ENCODE data around the gene ARID1B.

DNA sequence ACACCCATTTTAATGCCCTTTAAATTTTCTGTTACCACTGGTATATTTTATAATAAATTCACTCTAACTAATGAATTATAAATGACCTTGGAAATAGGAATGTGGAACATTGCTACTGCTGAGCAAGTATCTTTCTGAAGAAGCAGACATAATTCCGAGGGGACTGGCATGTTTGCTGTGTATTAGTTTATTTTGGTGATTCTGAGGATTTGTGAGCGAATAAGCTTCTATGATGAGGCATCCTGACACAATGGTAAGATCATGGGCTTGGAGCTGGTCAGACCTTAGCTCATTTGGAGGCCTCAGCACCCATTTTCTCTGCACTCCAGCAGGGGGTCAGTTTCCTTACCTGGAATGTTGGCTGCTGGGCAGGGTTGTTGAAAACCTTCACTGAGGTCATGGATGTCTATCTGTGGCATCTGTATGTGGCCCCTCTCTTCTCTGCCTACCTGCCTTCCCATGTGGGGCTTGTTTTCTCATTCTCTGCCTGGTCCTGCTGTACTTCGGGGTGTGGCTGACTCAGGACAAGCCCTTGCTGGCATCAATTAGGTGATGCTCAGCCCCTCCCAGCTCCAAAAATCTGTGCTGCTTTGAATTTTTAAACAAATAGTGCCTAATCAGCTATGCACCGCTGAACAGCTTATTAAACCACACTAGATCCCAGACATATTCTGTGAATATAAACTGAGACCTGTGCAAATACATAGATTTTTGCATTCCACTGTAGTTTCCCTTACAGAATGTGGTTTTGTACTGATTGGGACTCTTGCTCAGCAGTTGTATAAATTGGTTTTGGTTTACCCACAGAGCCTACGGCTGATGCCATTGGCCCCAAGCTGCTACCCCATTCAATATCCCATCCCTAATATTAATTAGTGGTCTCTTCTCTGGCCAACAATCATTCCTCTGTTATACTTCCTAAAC, 10.7 kb downstream of the ARID1B start:
- TF ChIP-seq, protein P1, sequence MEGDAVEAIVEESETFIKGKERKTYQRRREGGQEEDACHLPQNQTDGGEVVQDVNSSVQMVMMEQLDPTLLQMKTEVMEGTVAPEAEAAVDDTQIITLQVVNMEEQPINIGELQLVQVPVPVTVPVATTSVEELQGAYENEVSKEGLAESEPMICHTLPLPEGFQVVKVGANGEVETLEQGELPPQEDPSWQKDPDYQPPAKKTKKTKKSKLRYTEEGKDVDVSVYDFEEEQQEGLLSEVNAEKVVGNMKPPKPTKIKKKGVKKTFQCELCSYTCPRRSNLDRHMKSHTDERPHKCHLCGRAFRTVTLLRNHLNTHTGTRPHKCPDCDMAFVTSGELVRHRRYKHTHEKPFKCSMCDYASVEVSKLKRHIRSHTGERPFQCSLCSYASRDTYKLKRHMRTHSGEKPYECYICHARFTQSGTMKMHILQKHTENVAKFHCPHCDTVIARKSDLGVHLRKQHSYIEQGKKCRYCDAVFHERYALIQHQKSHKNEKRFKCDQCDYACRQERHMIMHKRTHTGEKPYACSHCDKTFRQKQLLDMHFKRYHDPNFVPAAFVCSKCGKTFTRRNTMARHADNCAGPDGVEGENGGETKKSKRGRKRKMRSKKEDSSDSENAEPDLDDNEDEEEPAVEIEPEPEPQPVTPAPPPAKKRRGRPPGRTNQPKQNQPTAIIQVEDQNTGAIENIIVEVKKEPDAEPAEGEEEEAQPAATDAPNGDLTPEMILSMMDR (conservative IDR thresholded peaks at IDR 0.05), result no peak
- TF ChIP-seq EZH2 (IDR thresholded peaks at IDR 0.05; ENCODE audit: low read depth), result no peak

Measured in PC-9 (cell line).